HepG2 (cell line): ENCODE results near the gene RNASE12. TPM values are rescaled to one million over a fixed set of nuclear protein-coding genes. Genes with fewer than 3 reads are reported as not detected.
A peak's percentile ranks its signal among the peaks of the same experiment; 100 is the strongest.

ENCODE experiments used
- BORCS8-MEF2B ChIP-seq: sonication (generic); formaldehyde crosslinking; IDR thresholded peaks from 2 replicates; pipeline ENCODE4 v1.8.0; 2022; ENCODE audit warnings: mild to moderate bottlenecking, missing genetic modification reagents
- BRCA1 ChIP-seq: sonication (generic); formaldehyde crosslinking; IDR thresholded peaks from 2 replicates; pipeline ENCODE4 v1.4.0; 2020; ENCODE audit warnings: missing genetic modification reagents
- FOXK1 ChIP-seq: sonication (generic); formaldehyde crosslinking; IDR thresholded peaks from 2 replicates; pipeline ENCODE4 v1.4.0; 2020; ENCODE audit warnings: low read depth, missing genetic modification reagents, borderline replicate concordance
- NFYB ChIP-seq: sonication (generic); formaldehyde crosslinking; IDR thresholded peaks from 2 replicates; pipeline ENCODE4 v1.4.0; 2020; ENCODE audit warnings: missing genetic modification reagents
- PAX8 ChIP-seq: sonication (generic); formaldehyde crosslinking; IDR thresholded peaks from 2 replicates; pipeline ENCODE4 v1.8.0; 2022; ENCODE audit warnings: mild to moderate bottlenecking, missing genetic modification reagents, borderline replicate concordance
- ZNF292 ChIP-seq: sonication (generic); formaldehyde crosslinking; IDR thresholded peaks from 2 replicates; pipeline ENCODE4 v1.8.1; 2022; ENCODE audit warnings: mild to moderate bottlenecking, low read depth, missing genetic modification reagents, borderline replicate concordance
- ZNF577 ChIP-seq: sonication (generic); formaldehyde crosslinking; IDR thresholded peaks from 2 replicates; pipeline ENCODE4 v1.4.0; 2020; ENCODE audit warnings: mild to moderate bottlenecking, low read depth, missing genetic modification reagents, borderline replicate concordance
- ZNF646 ChIP-seq: sonication (generic); formaldehyde crosslinking; IDR thresholded peaks from 2 replicates; pipeline ENCODE4 v1.9.0; 2021; ENCODE audit warnings: mild to moderate bottlenecking, missing genetic modification reagents
- ZNF773 ChIP-seq: sonication (generic); formaldehyde crosslinking; IDR thresholded peaks from 2 replicates; pipeline ENCODE4 v1.4.0; 2020; ENCODE audit warnings: missing genetic modification reagents, borderline replicate concordance
- polyA plus RNA-seq, 8 experiments: library from polyadenylated mRNA; depleted of rRNA in 3 of 8; stranded (reverse) in 7 of 8; unstranded in 1 of 8; fragments of >200 nt; fragmentation: Illumina TruSeq in 4 of 8; extraction: Trizol in 4 of 8; gene quantifications; 2 replicates each; pipeline versions ENCODE4 v1.2.1 to v1.2.3, GENCODE V29; 2011 to 2016; ENCODE audit warnings: low read depth in 4 of 8, missing spikeins in 1 of 8, mixed read lengths in 1 of 8; ENCODE audit not compliant: insufficient read depth in 1 of 8
- total RNA-seq, 5 experiments: library from RNA; depleted of rRNA; stranded (reverse); fragments of >200 nt; fragmentation: Illumina TruSeq; extraction: Trizol; gene quantifications; 2 replicates each; pipeline ENCODE4 v1.2.3, GENCODE V29; 2016; ENCODE audit warnings: low read depth in 1 of 5
- TF ChIP-seq, protein P1 (sequence below): sonication (generic); formaldehyde crosslinking; IDR thresholded peaks from 2 replicates; pipeline ENCODE4 v1.5.0; 2020; ENCODE audit warnings: mild to moderate bottlenecking, missing genetic modification reagents, borderline replicate concordance
- TF ChIP-seq, protein P2 (sequence below): sonication (generic); formaldehyde crosslinking; IDR thresholded peaks from 2 replicates; pipeline ENCODE4 v1.4.0; 2020; ENCODE audit warnings: mild to moderate bottlenecking, missing genetic modification reagents

RNASE12 gene
- total and polyA plus RNA-seq, 2 of the 13 experiments (the other 11 are each of a cell fraction or from before 2014, with no cell fraction given) = not detected

DNA sequence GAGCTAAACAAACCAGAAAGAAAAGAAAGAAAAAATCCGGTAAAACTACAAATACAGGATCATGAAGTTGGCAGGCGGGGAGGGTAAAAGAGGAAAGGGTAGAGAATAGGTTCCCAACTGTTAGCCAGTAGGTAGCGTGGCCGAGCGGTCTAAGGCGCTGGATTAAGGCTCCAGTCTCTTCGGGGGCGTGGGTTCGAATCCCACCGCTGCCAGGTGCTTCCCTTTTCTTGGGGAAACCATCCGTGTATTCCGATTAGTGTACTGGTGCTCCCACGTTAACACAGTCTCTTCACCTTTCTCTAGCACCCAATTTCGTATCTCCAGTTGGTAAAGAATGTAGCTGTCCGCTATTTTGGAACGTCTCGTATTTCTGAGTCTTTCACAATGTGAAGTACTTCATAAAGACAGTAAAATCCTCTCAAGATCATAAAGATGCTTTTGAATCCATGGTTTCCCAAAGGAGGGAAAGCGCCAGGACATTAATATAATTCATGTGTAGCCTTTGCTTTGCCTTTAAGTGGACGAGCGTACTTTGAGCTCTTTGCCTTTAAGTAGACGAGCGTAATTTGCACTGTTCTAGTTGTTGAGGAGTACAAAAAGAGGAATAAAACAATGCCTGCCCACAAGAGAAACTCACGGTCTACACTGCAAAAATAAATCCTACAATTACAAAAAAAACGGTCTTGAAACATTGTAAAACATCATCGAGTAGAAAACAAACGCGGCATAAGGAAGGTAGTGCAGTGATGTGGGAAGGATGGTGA, 19.0 kb upstream of the RNASE12 start (continued):
- TF ChIP-seq, protein P1, sequence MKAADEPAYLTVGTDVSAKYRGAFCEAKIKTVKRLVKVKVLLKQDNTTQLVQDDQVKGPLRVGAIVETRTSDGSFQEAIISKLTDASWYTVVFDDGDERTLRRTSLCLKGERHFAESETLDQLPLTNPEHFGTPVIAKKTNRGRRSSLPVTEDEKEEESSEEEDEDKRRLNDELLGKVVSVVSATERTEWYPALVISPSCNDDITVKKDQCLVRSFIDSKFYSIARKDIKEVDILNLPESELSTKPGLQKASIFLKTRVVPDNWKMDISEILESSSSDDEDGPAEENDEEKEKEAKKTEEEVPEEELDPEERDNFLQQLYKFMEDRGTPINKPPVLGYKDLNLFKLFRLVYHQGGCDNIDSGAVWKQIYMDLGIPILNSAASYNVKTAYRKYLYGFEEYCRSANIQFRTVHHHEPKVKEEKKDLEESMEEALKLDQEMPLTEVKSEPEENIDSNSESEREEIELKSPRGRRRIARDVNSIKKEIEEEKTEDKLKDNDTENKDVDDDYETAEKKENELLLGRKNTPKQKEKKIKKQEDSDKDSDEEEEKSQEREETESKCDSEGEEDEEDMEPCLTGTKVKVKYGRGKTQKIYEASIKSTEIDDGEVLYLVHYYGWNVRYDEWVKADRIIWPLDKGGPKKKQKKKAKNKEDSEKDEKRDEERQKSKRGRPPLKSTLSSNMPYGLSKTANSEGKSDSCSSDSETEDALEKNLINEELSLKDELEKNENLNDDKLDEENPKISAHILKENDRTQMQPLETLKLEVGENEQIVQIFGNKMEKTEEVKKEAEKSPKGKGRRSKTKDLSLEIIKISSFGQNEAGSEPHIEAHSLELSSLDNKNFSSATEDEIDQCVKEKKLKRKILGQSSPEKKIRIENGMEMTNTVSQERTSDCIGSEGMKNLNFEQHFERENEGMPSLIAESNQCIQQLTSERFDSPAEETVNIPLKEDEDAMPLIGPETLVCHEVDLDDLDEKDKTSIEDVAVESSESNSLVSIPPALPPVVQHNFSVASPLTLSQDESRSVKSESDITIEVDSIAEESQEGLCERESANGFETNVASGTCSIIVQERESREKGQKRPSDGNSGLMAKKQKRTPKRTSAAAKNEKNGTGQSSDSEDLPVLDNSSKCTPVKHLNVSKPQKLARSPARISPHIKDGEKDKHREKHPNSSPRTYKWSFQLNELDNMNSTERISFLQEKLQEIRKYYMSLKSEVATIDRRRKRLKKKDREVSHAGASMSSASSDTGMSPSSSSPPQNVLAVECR (CRISPR knock-in tag) = peak; percentile 50; the same call in 1 of the 2 replicates
- TF ChIP-seq, protein P2, sequence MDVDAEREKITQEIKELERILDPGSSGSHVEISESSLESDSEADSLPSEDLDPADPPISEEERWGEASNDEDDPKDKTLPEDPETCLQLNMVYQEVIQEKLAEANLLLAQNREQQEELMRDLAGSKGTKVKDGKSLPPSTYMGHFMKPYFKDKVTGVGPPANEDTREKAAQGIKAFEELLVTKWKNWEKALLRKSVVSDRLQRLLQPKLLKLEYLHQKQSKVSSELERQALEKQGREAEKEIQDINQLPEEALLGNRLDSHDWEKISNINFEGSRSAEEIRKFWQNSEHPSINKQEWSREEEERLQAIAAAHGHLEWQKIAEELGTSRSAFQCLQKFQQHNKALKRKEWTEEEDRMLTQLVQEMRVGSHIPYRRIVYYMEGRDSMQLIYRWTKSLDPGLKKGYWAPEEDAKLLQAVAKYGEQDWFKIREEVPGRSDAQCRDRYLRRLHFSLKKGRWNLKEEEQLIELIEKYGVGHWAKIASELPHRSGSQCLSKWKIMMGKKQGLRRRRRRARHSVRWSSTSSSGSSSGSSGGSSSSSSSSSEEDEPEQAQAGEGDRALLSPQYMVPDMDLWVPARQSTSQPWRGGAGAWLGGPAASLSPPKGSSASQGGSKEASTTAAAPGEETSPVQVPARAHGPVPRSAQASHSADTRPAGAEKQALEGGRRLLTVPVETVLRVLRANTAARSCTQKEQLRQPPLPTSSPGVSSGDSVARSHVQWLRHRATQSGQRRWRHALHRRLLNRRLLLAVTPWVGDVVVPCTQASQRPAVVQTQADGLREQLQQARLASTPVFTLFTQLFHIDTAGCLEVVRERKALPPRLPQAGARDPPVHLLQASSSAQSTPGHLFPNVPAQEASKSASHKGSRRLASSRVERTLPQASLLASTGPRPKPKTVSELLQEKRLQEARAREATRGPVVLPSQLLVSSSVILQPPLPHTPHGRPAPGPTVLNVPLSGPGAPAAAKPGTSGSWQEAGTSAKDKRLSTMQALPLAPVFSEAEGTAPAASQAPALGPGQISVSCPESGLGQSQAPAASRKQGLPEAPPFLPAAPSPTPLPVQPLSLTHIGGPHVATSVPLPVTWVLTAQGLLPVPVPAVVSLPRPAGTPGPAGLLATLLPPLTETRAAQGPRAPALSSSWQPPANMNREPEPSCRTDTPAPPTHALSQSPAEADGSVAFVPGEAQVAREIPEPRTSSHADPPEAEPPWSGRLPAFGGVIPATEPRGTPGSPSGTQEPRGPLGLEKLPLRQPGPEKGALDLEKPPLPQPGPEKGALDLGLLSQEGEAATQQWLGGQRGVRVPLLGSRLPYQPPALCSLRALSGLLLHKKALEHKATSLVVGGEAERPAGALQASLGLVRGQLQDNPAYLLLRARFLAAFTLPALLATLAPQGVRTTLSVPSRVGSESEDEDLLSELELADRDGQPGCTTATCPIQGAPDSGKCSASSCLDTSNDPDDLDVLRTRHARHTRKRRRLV (CRISPR knock-in tag) = peak; percentile 24; the same call in 1 of the 2 replicates
- TF ChIP-seq FOXK1 (CRISPR knock-in tag) = peak; percentile 62; the same call in 1 of the 2 replicates
- TF ChIP-seq BORCS8-MEF2B = peak; percentile 57; the same call in 1 of the 2 replicates
- no peak; the same call in 1 of the 2 replicates for TF ChIP-seq ZNF773 (CRISPR knock-in tag)
- TF ChIP-seq PAX8 = no peak
- TF ChIP-seq ZNF577 (CRISPR knock-in tag) = no peak
- peak; percentile 20; the same call in 1 of the 2 replicates for TF ChIP-seq NFYB (CRISPR knock-in tag)
- no peak for TF ChIP-seq ZNF646 (CRISPR knock-in tag)
- no peak for TF ChIP-seq BRCA1 (CRISPR knock-in tag)
- 0 out of 2 replicates have a peak, but pooled peaks have one; percentile 59 for TF ChIP-seq ZNF292 (CRISPR knock-in tag)
